Activated CD4-positive, alpha-beta T cell treated with anti-CD3 and anti-CD28 coated beads for 36 hours (primary cell): ENCODE measurements around the gene GPC6. TPM values are rescaled to one million over a fixed set of nuclear protein-coding genes. Genes with fewer than 3 reads are reported as not detected.

Experiments
- ATAC-seq: fragments of 200-7000 bp; cut with Tn5 transposase; one replicate; pipeline ENCODE4 v1.10.0; 2021; ENCODE audit warnings: mild to moderate bottlenecking, moderate library complexity
- CTCF ChIA-PET: fragments of 350-600 bp; sonication (Branson Sonifier 250); formaldehyde crosslinking; loops from one replicate; lab custom pipeline; 2021; ENCODE audit warnings: antibody characterized with exemption; lab: Charles Lee
- POLR2A ChIA-PET: fragments of 350-600 bp; sonication (Branson Sonifier 250); formaldehyde crosslinking; loops from one replicate; lab custom pipeline; 2021; ENCODE audit warnings: antibody characterized with exemption, inconsistent platforms; lab: Charles Lee
- DNase-seq: peaks from one replicate; pipeline ENCODE4 v3.0.0-alpha.2; 2020
- H3K27ac Mint-ChIP-seq: one replicate; pipeline ENCODE4 v1.8.0; 2021; ENCODE audit warnings: mixed read lengths
- H3K27me3 Mint-ChIP-seq: one replicate; pipeline ENCODE4 v1.8.0; 2021; ENCODE audit warnings: mixed read lengths
- H3K36me3 Mint-ChIP-seq: one replicate; pipeline ENCODE4 v1.8.0; 2021; ENCODE audit warnings: low read depth, mixed read lengths
- H3K4me1 Mint-ChIP-seq: one replicate; pipeline ENCODE4 v1.8.0; 2021; ENCODE audit warnings: mixed read lengths
- H3K4me3 Mint-ChIP-seq: one replicate; pipeline ENCODE4 v1.8.0; 2021; ENCODE audit warnings: mild to moderate bottlenecking, moderate library complexity, mixed read lengths
- H3K9me3 Mint-ChIP-seq: one replicate; pipeline ENCODE4 v1.8.0; 2021; ENCODE audit warnings: low read depth, mixed read lengths
- intact Hi-C, 2 experiments: fragments of 100-400 bp; cut with DNase I in 1 of 2; cut with micrococcal nuclease in 1 of 2; formaldehyde crosslinking; loops; one replicate each; pipeline versions ENCODE4 v1.14.2 to v1.15.1; 2022 to 2024; cut with DNase I, micrococcal nuclease
- total RNA-seq, 2 experiments: library from RNA; stranded (reverse); gene quantifications; one replicate each; pipeline ENCODE4 v1.2.3, GENCODE V29; 2021

The GPC6 gene
- total RNA-seq, 2 experiments from 2014 or later: not detected

DNA sequence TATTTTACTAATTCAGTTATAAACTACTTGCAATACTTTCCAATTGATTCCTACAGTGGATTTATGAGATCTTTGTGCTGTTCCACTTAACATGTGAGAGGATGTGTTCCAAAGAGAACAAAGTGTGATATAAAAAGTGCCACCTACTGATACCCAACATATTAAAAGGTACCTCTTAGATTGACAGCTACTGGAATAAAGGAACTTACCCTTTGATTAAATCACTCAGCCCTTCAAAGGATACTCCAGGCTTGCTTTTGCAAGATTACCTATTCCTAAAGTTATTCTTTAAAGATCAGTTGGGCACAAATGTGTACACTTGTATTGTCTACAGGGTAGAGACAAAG, 1187.0 kb downstream of the GPC6 start:
- ATAC-seq (no peak), DNase-seq (no peak)
- Mint-ChIP-seq H3K4me1 (peaks cover 48% of the 10 kb centered on the region), H3K9me3 (peaks cover 12% of the 10 kb centered on the region), H3K36me3 (peaks cover 15% of the 10 kb centered on the region), H3K27me3 (peaks cover 16% of the 10 kb centered on the region), H3K4me3 (no peak overlapping the region), H3K27ac (no peak overlapping the region)
- ChIA-PET CTCF (no interaction called here), POLR2A (no interaction called here)
- intact Hi-C loops: no loop called here

DNA sequence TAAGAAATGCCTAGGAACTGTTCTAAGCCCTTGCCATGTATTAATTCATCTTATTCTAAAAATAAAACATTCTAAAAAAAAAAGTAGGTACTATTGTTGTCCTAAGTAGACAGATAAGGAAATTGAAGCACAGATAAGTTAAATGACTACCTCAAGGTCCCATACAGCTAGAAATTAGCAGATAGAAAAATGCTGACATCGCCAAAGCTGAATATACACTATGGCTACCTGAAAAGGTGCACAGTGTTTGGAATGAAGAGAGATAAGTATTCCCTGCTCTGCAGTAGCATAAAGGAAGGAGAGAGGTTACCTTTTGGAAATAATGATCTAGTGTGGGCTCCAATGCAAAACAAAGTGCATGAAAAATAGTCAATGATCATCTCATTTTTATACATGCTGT, 1187.5 kb downstream of the GPC6 start:
- Mint-ChIP-seq H3K4me3 (no peak overlapping the region), H3K4me1 (peaks cover 54% of the 10 kb centered on the region), H3K27me3 (peaks cover 12% of the 10 kb centered on the region), H3K36me3 (peaks cover 17% of the 10 kb centered on the region), H3K27ac (no peak overlapping the region), H3K9me3 (peaks cover 15% of the 10 kb centered on the region)
- ChIA-PET POLR2A (no interaction called here), CTCF (no interaction called here)
- DNase-seq (no peak), ATAC-seq (no peak)
- intact Hi-C loops: no loop called here

DNA sequence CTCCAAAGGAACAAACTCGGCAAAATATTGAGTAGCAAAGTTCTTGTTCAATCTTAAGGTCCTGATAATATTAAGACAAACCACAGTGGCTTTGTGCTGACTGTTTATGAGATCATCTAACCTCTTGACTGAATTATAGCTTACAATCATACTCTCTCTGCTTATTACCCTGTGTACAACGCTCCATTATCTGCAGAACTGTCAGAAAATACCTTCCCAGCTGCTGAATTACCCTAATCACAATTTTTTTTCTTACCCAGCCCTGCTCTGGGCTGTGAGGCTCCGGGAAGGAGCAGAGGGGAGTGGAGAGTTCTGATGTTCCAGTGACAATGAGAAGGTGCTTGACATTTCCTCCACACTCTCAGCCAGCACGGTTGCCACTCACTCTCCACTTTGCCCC, 1188.1 kb downstream of the GPC6 start:
- H3K27me3 Mint-ChIP-seq: peaks cover 12% of the 10 kb centered on the region
- H3K4me1 Mint-ChIP-seq: peaks cover 59% of the 10 kb centered on the region
- intact Hi-C loops: loop anchor here (5.0 kb wide), 4 partner anchors 87 to 768 kb away; partner anchors contain the start of gene GPR180 (in 1 of the 2)
- H3K36me3 Mint-ChIP-seq: peaks cover 17% of the 10 kb centered on the region
- H3K4me3 Mint-ChIP-seq: no peak overlapping the region
- peaks cover 15% of the 10 kb centered on the region for H3K9me3 Mint-ChIP-seq
- no peak for DNase-seq
- POLR2A ChIA-PET: no interaction called here
- no peak overlapping the region for H3K27ac Mint-ChIP-seq
- no peak for ATAC-seq
- CTCF ChIA-PET: interaction anchor here (0.8 to 1.5 kb wide), 2 partner anchors 21 to 30 kb away, joined by 3 read pairs; no protein-coding TSS in a partner anchor

DNA sequence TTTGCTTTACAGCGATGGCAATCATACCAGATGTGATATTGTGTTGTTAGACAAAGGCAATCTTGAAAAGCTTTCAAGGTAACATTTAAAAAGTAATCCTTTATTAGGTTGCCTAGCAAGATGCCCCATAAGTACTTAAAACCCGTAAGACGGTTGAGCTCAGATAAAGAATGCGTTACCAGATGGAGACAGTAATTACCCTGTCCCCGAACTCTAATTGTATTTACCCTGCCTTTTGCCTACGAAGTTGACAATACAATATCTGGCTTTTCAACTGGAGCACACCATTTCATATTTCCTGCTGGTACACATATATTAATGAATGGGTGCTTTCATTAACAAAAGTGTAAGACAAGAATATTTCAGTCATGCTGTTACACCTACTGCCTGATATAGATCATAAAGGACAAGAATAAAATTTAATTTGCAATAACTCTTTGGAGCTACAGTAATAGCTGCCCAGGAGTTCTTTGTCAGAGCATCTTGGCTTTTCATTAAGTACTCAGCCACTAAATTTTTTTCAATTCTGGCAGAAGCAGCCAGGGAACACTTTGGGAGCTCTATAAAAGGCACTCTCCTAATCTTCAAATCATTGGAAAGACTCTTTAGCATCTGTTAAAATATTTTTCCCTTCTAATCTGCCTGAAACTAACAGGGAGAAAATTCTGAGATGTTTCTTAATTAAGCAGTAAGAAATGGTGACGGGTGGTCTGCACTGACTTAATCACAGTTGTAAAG, 1189.1 kb downstream of the GPC6 start:
- H3K36me3 Mint-ChIP-seq: peaks cover 22% of the 10 kb centered on the region
- CTCF ChIA-PET: interaction anchor here (0.8 to 1.5 kb wide), 5 partner anchors 10 to 128 kb away, joined by 3 to 4 read pairs (median 3); no protein-coding TSS in a partner anchor
- no peak for ATAC-seq

DNA sequence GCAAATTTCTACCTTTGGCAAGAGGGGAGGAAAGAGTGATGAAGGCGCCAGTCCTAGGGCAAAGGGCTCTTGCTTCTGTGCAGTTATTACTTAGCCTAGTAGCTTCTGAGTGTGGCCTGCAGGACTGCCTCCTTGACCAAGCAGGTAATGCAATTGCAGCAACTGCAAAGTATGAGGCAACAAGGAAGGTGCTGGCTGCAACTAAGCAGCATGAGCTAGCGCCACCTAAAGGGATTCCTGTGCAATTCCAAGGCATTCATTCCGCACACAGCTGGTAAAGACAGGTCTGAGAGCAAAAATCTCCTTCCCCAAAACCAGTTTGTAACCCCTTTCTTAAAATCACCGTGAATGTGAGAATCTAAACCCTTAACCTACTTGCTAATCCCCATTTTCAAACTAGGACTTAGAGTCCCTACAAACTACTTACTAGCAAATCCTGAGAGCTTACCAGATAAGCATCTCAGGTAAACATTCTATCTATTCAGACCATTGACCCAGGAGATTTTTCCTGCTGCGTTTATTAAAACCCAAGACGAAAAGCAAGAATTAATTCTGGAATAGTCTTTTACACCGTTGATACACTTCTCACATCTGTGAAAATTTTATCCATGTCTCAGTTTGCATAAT, 1190.0 kb downstream of the GPC6 start:
- peak overlapping the region; percentile 9 for H3K27ac Mint-ChIP-seq
- no peak overlapping the region for H3K4me3 Mint-ChIP-seq
- ChIA-PET POLR2A (no interaction called here), CTCF (interaction anchor here (1.2 to 2.5 kb wide), 3 partner anchors 11 to 19 kb away, joined by 3 to 11 read pairs (median 4); no protein-coding TSS in a partner anchor)
- ATAC-seq: no peak
- H3K4me1 Mint-ChIP-seq: peaks cover 71% of the 10 kb centered on the region
- peak; percentile 19 for DNase-seq
- intact Hi-C loops: loop anchor here (5.0 kb wide), 4 partner anchors 89 to 766 kb away; partner anchors contain the start of gene GPR180 (in 1 of the 2)
- H3K27me3 Mint-ChIP-seq: peaks cover 12% of the 10 kb centered on the region
- peaks cover 29% of the 10 kb centered on the region for H3K36me3 Mint-ChIP-seq
- peaks cover 27% of the 10 kb centered on the region for H3K9me3 Mint-ChIP-seq

More for the DNA sequence above, 1189.1 kb downstream of the GPC6 start:
- no peak overlapping the region for H3K4me3 Mint-ChIP-seq
- H3K27me3 Mint-ChIP-seq: peaks cover 12% of the 10 kb centered on the region
- H3K9me3 Mint-ChIP-seq: peaks cover 19% of the 10 kb centered on the region
- no peak for DNase-seq
- intact Hi-C loops: loop anchor here (5.0 kb wide), 4 partner anchors 88 to 767 kb away; partner anchors contain the start of gene GPR180 (in 1 of the 2)
- H3K27ac Mint-ChIP-seq: peak overlapping the region; percentile 9
- POLR2A ChIA-PET: no interaction called here
- H3K4me1 Mint-ChIP-seq: peaks cover 68% of the 10 kb centered on the region

DNA sequence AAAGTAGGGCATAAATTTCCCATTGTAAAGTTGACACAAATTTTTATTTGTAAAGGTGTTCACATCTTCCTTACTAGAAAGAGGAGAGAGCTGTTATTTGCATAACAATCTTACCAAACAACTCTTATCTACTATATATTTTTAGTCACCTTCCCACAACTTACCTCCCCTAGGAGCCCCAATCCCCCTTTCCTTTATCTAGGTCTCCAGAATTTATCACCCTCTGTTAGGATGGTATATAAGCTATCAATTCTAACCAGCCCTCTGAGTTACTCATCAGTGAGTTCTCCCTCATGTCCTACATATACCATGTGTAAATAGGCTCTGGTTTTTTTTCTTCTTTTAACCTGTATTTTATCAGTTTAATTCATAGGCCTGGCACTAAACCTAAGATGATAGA, 1190.7 kb downstream of the GPC6 start:
- DNase-seq (no peak), ATAC-seq (no peak)
- Mint-ChIP-seq H3K4me1 (peaks cover 63% of the 10 kb centered on the region), H3K4me3 (no peak overlapping the region), H3K27ac (no peak overlapping the region), H3K27me3 (peaks cover 12% of the 10 kb centered on the region), H3K9me3 (peaks cover 30% of the 10 kb centered on the region), H3K36me3 (peaks cover 30% of the 10 kb centered on the region)
- CTCF ChIA-PET: interaction anchor here (1.4 to 2.5 kb wide), 3 partner anchors 10 to 18 kb away, joined by 5 to 11 read pairs (median 7); no protein-coding TSS in a partner anchor
- POLR2A ChIA-PET: interaction anchor here (0.6 kb wide), 1 partner anchor 26 kb away, joined by 4 read pairs; no protein-coding TSS in a partner anchor
- intact Hi-C loops: loop anchor here (5.0 kb wide), 4 partner anchors 90 to 765 kb away; partner anchors contain the start of gene GPR180 (in 1 of the 2)

DNA sequence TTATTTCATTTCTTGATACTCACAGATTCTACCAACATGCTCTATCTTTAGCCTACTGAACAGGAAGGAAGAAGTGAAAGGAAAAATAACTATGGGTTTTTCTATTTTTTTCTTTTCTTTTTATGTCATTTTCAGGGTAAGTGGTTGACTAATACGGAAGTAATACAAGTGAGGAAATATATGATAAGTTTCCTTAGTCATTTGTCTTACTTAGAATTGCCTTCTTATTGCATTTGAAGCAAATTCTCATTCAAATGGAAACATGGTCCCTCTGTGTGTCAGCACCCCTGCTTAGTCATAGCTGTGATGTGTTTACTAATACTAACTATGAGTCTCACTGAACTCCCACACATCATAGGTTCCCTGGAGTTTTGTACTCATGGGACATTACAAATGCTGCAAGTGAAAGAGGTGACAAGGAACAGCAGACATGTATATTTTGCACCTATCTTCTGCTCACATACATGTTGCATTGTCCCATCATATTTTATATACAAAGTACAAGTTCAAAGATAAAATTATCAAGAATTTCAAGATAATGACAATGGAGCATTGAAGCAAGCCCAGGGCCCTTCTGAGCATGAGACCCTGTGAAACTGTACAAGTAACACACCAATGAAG, 1192.8 kb downstream of the GPC6 start:
- peaks cover 46% of the 10 kb centered on the region for H3K4me1 Mint-ChIP-seq
- ChIA-PET CTCF (interaction anchor here (0.7 to 2.0 kb wide), 7 partner anchors 10 to 1400 kb away, joined by 3 to 7 read pairs (median 3); no protein-coding TSS in a partner anchor), POLR2A (interaction anchor here (1.7 kb wide), 1 partner anchor 177 kb away, joined by 4 read pairs; the partner anchor contains the start of gene TGDS)
- DNase-seq: peak; percentile 69
- H3K27me3 Mint-ChIP-seq: peaks cover 8% of the 10 kb centered on the region
- peak overlapping the region; percentile 88 for H3K27ac Mint-ChIP-seq
- peaks cover 30% of the 10 kb centered on the region for H3K9me3 Mint-ChIP-seq
- peak; percentile 91 for ATAC-seq
- intact Hi-C loops: loop anchor here (1.0 to 5.0 kb wide), 12 partner anchors 13 to 763 kb away; partner anchors contain the start of gene GPR180 (in 2 of the 2)
- H3K4me3 Mint-ChIP-seq: peak overlapping the region; percentile 37
- H3K36me3 Mint-ChIP-seq: peaks cover 33% of the 10 kb centered on the region

DNA sequence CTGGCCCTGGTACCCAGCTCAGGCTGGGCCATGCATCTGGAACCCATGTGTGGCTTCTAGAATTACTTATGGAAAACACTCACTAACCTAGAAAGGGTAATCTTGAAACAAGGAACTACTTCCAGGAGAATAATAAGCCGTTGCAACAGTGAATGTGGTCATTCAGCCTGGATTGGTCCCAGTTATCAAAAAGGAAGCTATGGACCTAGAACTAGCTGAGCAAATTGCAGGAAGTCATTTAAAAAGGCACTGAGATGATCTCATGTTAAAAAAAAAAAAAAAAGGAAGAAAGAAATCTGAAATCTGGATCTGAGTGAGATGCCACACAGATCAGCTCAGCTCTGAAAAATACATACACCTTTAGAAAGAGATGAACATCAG, 1193.3 kb downstream of the GPC6 start:
- intact Hi-C loops: loop anchor here (1.0 to 5.0 kb wide), 13 partner anchors 12 to 762 kb away; partner anchors contain the start of gene GPR180 (in 2 of the 2)
- peaks cover 30% of the 10 kb centered on the region for H3K9me3 Mint-ChIP-seq
- peaks cover 41% of the 10 kb centered on the region for H3K4me1 Mint-ChIP-seq
- peak overlapping the region; percentile 88 for H3K27ac Mint-ChIP-seq
- DNase-seq (peak; percentile 12), ATAC-seq (no peak)
- peaks cover 33% of the 10 kb centered on the region for H3K36me3 Mint-ChIP-seq
- POLR2A ChIA-PET: no interaction called here
- CTCF ChIA-PET: interaction anchor here (0.6 to 1.5 kb wide), 7 partner anchors 9 to 1399 kb away, joined by 3 to 4 read pairs (median 3); no protein-coding TSS in a partner anchor
- no peak overlapping the region for H3K4me3 Mint-ChIP-seq
- H3K27me3 Mint-ChIP-seq: peaks cover 4% of the 10 kb centered on the region

DNA sequence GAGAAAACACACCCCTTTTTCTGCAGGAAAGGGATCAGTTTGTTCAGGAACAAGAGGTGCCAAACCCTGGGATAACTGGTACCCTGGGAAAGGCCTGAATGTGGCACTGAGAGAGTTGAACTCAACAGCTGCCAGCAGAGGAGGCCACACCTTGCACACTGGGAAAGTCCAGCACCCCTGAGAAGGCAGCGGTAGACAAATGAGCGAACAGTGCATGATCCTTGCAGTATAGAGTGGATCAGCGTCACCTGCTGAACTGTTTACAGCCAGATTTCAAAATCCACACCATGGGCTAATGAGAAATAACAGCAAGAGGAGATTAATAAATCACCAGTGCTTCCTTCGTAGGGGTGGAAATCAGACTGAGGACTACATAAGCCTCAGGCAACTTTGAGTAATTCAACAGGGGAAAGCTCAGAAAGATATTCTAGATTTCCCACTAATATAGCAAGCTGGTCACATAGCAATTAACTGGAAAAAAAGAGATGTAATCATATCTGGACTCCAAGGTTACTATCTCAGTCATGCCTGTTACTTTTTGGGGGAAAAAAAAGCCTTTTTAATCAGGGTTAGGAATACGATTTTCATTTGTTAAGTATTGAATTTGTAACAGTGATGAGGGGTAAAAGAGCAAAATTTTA, 1200.8 kb downstream of the GPC6 start:
- Mint-ChIP-seq H3K27ac (no peak overlapping the region), H3K9me3 (no peaks in the 10 kb centered on the region), H3K36me3 (peaks cover 2% of the 10 kb centered on the region), H3K4me3 (no peak overlapping the region), H3K27me3 (peaks cover 2% of the 10 kb centered on the region), H3K4me1 (peaks cover 14% of the 10 kb centered on the region)
- intact Hi-C loops: no loop called here
- no peak for ATAC-seq
- CTCF ChIA-PET: interaction anchor here (0.7 to 1.1 kb wide), 2 partner anchors 11 to 172 kb away, joined by 3 read pairs; no protein-coding TSS in a partner anchor
- POLR2A ChIA-PET: no interaction called here
- DNase-seq: no peak

DNA sequence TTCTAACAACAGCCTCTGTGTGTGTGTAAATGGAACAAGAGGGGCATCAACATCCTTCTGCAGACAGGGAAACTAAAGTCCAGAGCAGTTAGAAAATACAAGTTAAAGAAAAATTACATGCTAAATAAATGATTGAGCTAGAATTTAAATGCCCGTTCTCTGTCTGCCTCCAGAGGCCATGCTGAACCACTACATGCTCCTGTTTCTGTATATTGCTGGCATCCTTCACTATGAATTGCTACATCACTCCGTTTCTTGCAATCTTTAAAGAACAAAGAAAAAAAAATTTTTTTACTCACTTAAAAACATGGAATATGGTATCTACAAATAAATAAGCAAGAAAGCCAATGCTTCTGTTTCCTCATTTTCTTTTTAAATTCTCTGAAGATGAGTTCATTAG, 1205.0 kb downstream of the GPC6 start:
- ATAC-seq: no peak
- H3K27ac Mint-ChIP-seq: no peak overlapping the region
- POLR2A ChIA-PET: no interaction called here
- DNase-seq: no peak
- CTCF ChIA-PET: interaction anchor here (2.9 to 9.7 kb wide), 2 partner anchors 14 to 187 kb away, joined by 11 to 176 read pairs; no protein-coding TSS in a partner anchor
- H3K4me1 Mint-ChIP-seq: peaks cover 33% of the 10 kb centered on the region
- intact Hi-C loops: loop anchor here (10.0 kb wide), 2 partner anchors 723 to 973 kb away; no protein-coding TSS in a partner anchor
- no peak overlapping the region for H3K4me3 Mint-ChIP-seq
- no peaks in the 10 kb centered on the region for H3K27me3 Mint-ChIP-seq
- H3K36me3 Mint-ChIP-seq: no peaks in the 10 kb centered on the region
- H3K9me3 Mint-ChIP-seq: no peaks in the 10 kb centered on the region
